Testis (tissue), 3 donors: ENCODE results near the gene NSUN3. TPM values are rescaled to one million over a fixed set of nuclear protein-coding genes. Genes with fewer than 3 reads are reported as not detected.

Experiments
- DNase-seq: peaks from one replicate; pipeline ENCODE4 v3.0.0-alpha.2; 2019
- H3K27ac ChIP-seq, 2 donors: fragments of 200-600 bp; sonication (generic); one replicate each; pipeline ENCODE4 v1.5.1; 2019
- H3K27me3 ChIP-seq: fragments of 200-600 bp; sonication (generic); one replicate; pipeline ENCODE4 v1.5.1; 2019
- H3K36me3 ChIP-seq: fragments of 200-600 bp; sonication (generic); one replicate; pipeline ENCODE4 v1.5.1; 2017; ENCODE audit warnings: low read depth; ENCODE audit errors: missing control alignments
- H3K4me1 ChIP-seq: fragments of 200-600 bp; sonication (generic); one replicate; pipeline ENCODE4 v1.5.1; 2019
- H3K4me3 ChIP-seq, 2 donors: fragments of 200-600 bp; sonication (generic); one replicate each; pipeline ENCODE4 v1.5.1; 2017 to 2019
- H3K9me3 ChIP-seq: fragments of 200-600 bp; sonication (generic); one replicate; pipeline ENCODE4 v1.5.1; 2017
- POLR2A ChIP-seq: fragments of 450-650 bp; IDR thresholded peaks from one replicate; pipeline ENCODE4 v1.6.1; 2017; ENCODE audit warnings: antibody characterized with exemption, mild to moderate bottlenecking, moderate library complexity
- WGBS, 2 donors: methylation state at CpG; one replicate each; pipeline ENCODE4 v1.1.5; 2018; 5-methylcytosine and 5-hydroxymethylcytosine counted together
- intact Hi-C: fragments of 100-400 bp; cut with DNase I; formaldehyde crosslinking; loops from one replicate; pipeline ENCODE4 v1.15.1; 2023; ENCODE audit warnings: low total_unique reads
- polyA plus RNA-seq: library from polyadenylated mRNA; stranded (reverse); fragments of 350-450 nt; fragmentation: Illumina TruSeq; extraction: RNeasy Lipid Tissue Mini Kit (QIAGEN cat#74804); gene quantifications from one replicate; pipeline ENCODE4 v1.2.3, GENCODE V29; 2014; ENCODE audit warnings: low read depth, low replicate concordance; ENCODE audit not compliant: insufficient read depth
- total RNA-seq, 2 donors: library from RNA; depleted of rRNA; stranded (reverse); fragments of >200 nt; gene quantifications; one replicate each; pipeline ENCODE4 v1.2.3, GENCODE V29; 2016
- TF ChIP-seq, protein P1 (sequence below), 3 experiments: fragments of 450-650 bp in 2 of 3; fragments of 200-600 bp in 1 of 3; sonication (generic) in 1 of 3; IDR thresholded peaks; one replicate each; pipeline ENCODE4 v1.5.1; 2016 to 2019; ENCODE audit warnings: antibody characterized with exemption in 3 of 3, mild to moderate bottlenecking in 2 of 3, moderate library complexity in 1 of 3

NSUN3 gene
- total and polyA plus RNA-seq, 3 donors from 2014 or later, result 9.3 to 19.6 (median 19.1) TPM

DNA sequence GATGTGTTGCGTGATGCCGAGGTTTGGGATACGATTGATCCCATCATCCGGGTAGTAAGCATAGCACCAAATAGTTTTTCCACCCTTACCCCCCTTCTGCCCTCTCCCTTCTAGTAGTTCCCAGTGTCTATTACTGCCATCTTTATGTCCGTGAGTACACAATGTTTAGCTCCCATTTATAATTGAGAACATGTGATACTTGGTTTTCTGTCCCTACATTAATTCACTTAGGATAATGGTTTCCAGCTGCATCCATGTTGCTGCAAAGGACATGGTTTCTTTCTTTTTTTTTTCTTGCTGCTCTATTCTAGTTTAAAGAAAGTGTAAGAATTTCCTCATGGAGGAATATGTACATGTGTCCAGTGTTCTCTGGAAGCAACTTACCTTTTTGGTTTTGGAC is 51.8 kb downstream of the NSUN3 start:
- Histone ChIP-seq H3K9me3 (no peaks in the 10 kb centered on the region), H3K27ac (no peak overlapping the region), H3K4me3 (no peak overlapping the region), H3K36me3 (no peaks in the 10 kb centered on the region), H3K4me1 (no peaks in the 10 kb centered on the region), H3K27me3 (no peaks in the 10 kb centered on the region)
- TF ChIP-seq POLR2A, result no peak
- TF ChIP-seq, protein P1, sequence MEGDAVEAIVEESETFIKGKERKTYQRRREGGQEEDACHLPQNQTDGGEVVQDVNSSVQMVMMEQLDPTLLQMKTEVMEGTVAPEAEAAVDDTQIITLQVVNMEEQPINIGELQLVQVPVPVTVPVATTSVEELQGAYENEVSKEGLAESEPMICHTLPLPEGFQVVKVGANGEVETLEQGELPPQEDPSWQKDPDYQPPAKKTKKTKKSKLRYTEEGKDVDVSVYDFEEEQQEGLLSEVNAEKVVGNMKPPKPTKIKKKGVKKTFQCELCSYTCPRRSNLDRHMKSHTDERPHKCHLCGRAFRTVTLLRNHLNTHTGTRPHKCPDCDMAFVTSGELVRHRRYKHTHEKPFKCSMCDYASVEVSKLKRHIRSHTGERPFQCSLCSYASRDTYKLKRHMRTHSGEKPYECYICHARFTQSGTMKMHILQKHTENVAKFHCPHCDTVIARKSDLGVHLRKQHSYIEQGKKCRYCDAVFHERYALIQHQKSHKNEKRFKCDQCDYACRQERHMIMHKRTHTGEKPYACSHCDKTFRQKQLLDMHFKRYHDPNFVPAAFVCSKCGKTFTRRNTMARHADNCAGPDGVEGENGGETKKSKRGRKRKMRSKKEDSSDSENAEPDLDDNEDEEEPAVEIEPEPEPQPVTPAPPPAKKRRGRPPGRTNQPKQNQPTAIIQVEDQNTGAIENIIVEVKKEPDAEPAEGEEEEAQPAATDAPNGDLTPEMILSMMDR (IDR thresholded peaks at IDR 0.05), result no peak
- intact Hi-C loops, result no loop called here
- WGBS, 2 donors, result 87 to 92% methylated on average over 5 of the region's 5 CpGs
- DNase-seq, result no peak

DNA sequence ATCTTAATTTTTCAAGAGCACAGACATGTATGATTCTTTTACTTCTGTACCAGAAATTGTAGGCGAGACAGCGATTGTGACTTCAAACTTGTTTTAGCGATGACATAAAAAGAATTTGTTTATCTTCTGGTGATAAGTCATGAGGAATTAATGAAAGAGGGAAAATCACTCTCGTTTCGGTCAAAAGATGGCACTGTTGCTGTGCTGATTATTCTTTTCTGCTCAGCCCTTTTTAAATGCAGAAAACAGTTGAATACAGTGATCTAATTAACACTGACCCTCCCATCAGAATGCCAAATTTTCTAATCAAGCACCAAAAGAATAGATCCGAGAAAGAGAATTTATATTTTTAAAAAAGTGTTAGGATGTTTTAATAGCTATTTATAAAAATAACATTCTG is 52.6 kb downstream of the NSUN3 start:
- Histone ChIP-seq H3K27me3 (no peaks in the 10 kb centered on the region), H3K27ac (no peak overlapping the region), H3K36me3 (no peaks in the 10 kb centered on the region), H3K9me3 (no peaks in the 10 kb centered on the region), H3K4me1 (no peaks in the 10 kb centered on the region), H3K4me3 (no peak overlapping the region)
- no peak for DNase-seq
- TF ChIP-seq, protein P1 (IDR thresholded peaks at IDR 0.05), result no peak
- no peak for TF ChIP-seq POLR2A
- 30 to 36% methylated on average over 6 of the region's 6 CpGs for WGBS, 2 donors
- intact Hi-C loops, result no loop called here

DNA sequence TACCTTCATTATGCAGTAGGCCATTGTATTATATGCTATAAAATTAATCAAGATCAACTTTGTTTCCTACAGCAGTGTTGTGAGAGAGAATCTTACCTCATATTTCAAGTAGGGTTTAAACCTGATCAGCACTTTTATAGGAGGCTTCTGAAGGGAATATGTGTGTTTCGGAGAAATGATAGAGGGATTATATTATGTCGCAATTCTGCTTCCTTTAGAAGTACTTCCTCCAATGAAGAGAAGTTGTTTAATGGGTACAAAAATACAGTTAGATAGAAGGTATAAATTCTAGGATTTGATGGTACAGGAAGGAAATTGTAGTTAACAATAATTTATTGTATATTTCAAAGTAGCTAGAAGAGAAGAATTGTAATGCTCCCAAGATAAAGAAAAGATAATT is 54.9 kb downstream of the NSUN3 start:
- Histone ChIP-seq H3K36me3 (no peaks in the 10 kb centered on the region), H3K27ac (no peak overlapping the region), H3K27me3 (no peaks in the 10 kb centered on the region), H3K9me3 (no peaks in the 10 kb centered on the region), H3K4me3 (no peak overlapping the region), H3K4me1 (no peaks in the 10 kb centered on the region)
- 91 to 93% methylated on average over 2 of the region's 2 CpGs for WGBS, 2 donors
- intact Hi-C loops, result no loop called here
- DNase-seq, result no peak
- no peak for TF ChIP-seq POLR2A
- TF ChIP-seq, protein P1 (IDR thresholded peaks at IDR 0.05), result no peak

DNA sequence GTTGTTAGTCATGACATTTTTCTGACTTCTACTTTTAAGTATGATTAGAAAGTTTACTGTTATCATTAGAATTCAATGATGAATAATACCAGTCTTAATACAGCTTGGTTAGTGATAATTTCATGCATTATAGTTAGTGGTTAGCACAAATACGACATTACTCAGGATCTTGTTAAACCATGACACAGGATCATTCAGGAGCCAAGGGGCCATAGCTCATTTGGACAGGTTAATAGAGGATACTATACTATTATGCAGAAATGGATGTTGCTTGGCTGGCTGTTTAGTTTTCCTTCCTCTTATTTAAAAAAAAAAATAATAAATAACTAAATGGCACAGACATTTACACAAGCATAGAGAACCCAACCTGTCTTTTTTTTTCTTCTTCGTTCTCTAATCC is 55.5 kb downstream of the NSUN3 start:
- no peaks in the 10 kb centered on the region for H3K36me3 ChIP-seq
- TF ChIP-seq, protein P1 (IDR thresholded peaks at IDR 0.05), result no peak
- no peak for TF ChIP-seq POLR2A
- no peaks in the 10 kb centered on the region for H3K4me1 ChIP-seq
- DNase-seq, result no peak
- no peak overlapping the region for H3K27ac ChIP-seq
- no peaks in the 10 kb centered on the region for H3K27me3 ChIP-seq
- intact Hi-C loops, result no loop called here
- no peaks in the 10 kb centered on the region for H3K9me3 ChIP-seq
- WGBS, 2 donors, result 56 to 93% methylated on average over 2 of the region's 2 CpGs
- no peak overlapping the region for H3K4me3 ChIP-seq

DNA sequence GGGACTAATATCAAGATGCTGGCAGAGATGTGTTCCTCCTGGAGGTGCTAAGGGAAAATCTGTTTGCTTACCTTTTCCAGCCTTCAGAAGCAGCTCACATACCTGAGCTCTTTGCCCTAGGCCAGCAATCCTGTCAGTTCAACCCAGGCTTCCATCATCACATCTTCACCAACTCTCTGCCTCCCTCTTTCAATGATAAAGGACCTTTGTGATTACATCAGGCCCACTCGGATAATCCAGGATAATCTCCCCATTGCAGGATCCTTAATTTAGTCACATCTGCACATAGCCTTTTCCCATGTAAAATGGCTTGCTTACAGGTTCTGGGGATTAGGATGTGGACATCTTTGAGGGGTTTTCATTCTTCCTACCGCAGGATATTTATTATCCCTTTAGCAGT is 58.3 kb downstream of the NSUN3 start:
- TF ChIP-seq POLR2A, result no peak
- no peak overlapping the region for H3K27ac ChIP-seq
- WGBS, 2 donors, result 89 to 95% methylated on average over 2 of the region's 2 CpGs
- H3K4me1 ChIP-seq, result no peaks in the 10 kb centered on the region
- no peaks in the 10 kb centered on the region for H3K9me3 ChIP-seq
- H3K36me3 ChIP-seq, result no peaks in the 10 kb centered on the region
- intact Hi-C loops, result no loop called here
- H3K27me3 ChIP-seq, result no peaks in the 10 kb centered on the region
- no peak for DNase-seq
- H3K4me3 ChIP-seq, result no peak overlapping the region
